NCI-H446 treated with DMSO at 0.1 percent for 48 hours (cell line): Measurements from ENCODE around the gene SECISBP2L.
"Not testable (repeated sequence)": the region's sequence is repeated elsewhere in the genome, so short reads cannot be mapped to it uniquely, and the experiment has no call there.

Experiments used
- DNase-seq: peaks from one replicate; lab custom pipeline; 2025; lab: John Stamatoyannopoulos, UW

SECISBP2L gene

DNA sequence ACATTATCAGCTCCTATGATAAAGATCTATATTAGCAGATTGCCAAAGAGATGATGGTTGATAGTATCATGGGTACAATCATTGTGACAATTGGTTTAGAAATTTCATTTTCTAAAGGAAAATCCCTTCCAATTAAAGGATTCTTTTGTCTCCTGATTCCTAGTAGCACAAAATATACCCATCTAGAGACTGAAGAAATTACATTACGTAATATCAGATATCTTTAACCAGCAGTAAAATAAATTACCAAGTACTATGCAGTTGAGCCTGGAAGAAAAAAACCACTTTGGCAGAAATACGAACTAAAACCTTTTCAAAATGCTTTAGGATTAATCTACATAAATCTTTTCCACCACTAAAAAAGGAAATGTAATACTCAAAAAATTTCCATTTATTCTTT is 46.9 kb downstream of the SECISBP2L start:
- DNase-seq: no peak

DNA sequence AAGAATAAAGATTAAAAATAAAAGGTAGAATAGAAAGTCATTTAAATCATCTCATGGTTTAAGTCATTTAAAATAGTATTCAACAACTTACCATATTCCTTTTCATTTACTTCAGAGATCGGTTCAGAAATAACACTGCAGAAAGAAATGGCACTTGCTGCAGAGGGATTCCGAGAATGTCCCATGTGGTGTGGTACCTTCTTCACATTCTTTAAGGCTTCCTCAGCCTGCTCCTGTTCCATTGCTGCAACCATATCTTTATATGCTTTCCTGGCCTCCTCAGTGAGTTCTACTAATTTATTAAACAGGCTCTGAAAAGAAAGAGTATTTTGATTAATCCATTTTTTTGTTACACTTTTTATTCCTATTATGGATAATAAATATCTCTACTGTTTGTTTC is 50.0 kb downstream of the SECISBP2L start:
- DNase-seq: no peak

DNA sequence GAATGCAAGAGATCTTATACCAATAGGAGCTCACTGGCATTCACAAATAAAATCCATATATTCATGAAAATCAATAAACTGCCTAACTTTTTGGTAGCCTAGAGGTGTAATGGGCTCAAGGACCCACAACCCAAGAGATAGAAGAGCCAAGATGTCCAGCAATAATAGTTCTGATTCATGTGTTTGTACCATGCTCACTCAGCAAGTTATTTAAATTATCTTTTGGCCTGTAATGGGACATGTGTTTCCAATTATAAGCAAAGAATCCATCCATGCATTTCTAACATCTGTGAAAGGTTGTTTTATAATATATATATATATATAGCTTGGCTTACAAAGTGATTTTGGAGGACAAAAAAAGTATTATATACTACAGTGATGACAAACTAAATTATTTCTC is 52.9 kb downstream of the SECISBP2L start:
- no peak for DNase-seq

DNA sequence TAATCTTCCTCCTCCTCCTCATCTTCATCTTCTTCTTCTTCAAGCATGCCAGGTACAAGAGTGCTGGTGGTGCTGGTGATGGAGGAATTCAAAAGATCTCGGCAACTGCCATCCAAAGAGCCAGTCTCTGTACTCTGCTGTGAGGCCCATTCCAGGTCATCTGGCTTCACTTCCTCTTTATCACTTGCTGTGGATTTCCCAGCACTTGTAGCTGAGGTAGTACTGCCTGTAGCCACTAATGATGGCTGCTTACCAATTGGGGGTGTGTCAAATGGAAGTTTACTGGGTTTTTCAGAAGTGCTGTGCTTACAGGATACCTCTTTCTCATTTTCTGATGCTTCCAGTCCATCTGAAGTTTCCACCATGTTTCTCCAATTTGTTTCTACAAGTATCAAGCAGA is 53.7 kb downstream of the SECISBP2L start:
- no peak for DNase-seq

DNA sequence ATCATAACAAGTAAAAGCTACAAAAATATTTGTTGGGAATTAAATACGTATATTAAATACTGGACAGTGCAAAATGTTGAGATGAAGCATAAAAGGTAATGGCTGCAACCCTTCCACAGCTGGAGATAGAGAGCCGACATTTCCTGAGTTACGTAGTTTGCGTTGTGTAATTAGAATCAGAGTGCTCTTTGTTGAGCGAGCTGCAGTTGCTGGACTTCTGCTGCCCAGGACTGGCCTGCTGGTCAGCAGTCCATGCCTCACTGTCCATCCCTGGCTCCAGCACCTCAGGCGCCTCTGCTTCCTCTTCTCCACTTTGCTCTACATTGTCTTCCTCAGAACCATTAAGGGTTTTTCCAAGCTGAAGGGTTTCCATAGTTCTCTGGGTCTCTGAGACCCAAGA is 54.1 kb downstream of the SECISBP2L start:
- DNase-seq: no peak

DNA sequence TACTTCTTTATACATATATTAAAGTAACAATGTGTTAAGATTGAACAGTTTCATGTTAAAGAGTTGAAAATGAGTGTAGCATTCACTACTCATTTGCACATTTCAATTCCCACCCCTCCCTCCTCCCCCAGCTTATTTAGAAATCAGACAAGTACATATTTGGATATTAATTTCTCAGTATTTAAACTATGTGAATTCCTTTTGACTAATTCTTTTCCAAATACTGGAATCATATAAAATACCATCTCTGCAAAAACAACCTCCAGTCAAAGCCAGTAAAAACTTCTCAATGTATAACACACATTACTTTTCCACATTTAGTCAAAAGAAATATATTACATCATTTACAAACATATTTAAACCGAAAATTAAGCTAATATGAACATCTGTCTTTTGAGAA is 57.1 kb downstream of the SECISBP2L start:
- DNase-seq: no peak

DNA sequence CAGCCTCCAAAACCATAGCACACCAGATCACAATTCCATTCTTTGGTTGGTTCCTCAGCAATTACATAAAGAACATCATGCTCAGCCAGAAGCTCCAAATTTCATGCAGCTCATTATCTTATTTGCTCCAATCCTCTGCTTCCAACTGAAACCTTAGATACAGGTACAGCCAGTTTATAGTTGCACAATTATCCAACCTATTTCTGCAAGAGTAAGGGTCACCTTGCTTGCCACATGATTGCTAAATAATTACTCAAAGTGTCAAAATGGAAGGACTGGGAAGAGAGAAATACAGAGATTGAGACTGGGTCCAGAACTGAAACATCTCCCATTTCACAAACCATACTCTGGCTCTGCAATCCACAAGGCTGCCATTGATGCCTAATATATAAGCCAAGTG is 59.1 kb downstream of the SECISBP2L start:
- DNase-seq: no peak

DNA sequence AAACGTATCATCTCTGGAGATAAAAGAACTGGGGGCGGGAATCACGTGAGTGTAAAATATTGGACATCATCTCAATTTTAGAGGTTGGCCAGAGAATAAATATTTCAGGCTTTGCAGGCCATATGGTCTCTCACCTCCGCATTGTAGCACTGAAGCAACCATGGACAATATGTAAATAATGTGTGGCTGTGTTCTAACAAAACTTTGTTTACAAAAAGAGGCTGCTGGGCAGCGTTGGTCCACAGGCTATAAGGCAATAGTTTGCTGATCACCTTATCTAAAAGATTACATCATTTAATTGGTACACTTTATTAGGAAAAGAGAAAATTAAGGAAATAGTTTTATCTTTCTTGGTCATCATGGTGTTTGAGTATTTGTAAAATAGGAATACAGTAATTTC is 60.0 kb downstream of the SECISBP2L start:
- DNase-seq: no peak

DNA sequence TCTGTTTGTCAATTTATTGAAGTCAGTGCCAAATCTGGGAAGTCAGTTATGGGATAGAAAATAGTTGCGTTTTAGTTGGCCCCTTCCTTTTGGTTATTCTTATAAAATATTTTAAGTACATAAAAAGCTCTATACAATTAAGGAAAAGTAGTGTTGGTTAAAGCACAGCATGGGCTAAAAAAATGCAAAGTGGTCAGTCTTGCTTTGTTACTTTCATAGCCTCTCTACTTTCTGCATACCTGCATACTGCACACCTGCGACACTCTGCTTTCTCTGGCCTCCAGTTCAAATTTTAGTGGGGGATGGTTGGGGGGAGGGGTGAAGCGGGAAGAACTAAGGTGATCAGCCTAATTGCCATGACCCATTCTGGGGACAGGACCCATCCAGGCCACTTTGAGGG is 60.7 kb downstream of the SECISBP2L start:
- no peak for DNase-seq

DNA sequence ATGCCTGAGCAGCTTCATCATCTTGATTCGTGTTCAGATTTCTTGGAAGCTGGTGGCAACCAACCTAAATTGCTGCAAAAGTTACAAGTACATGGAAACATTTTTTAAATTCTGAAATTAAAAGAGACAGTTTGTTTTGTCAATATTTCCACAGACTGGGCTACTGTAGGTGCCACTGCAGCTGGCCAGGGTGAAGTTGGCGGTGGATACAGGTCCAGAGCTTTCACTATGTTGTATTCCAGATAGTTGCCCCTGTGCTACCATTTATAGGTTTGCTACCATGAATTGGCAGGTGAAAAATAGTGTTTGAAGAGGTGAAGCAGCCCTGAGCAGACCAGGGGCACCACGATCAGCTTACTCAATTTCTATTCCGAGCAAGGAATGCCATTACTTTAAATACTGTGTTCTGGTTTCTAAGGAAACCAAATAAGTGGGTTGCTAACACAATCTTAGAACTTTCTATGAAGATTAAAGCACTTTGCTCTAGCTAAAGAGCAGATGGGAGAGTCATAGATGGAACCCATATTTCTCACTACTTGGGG is 61.4 kb downstream of the SECISBP2L start:
- no peak for DNase-seq

DNA sequence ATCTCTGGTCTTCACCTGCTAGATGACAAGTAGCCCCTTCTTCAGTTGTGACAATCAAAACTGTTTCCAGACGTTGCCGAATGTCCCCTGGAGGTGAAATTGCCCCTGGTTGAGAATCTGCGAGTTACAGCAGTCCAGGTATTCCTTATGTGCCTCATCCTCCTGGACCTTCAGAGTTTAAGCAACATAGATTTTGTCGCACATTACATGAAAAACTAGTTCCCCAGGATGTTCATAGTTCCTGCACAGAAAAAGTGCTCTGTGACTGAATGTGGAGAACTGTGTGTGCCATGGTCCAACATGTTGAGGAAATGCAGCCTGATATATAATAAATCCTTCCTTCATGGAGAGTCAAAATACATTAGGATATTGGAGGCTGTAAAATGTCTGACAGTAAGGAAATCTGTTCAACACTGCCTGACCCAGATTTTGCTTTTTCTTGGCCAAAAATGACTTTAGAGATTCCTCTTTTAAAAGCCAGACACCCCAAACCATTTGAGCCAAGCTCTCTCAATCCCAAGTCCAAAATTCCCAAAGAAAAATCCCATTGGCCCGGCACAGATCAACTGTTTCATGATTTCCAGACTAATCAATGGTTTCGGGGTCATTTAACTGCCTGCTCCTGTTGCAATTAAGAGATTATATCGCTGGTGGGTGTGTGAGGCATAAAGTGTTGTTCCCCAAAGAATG is 62.1 kb downstream of the SECISBP2L start:
- DNase-seq: no peak

DNA sequence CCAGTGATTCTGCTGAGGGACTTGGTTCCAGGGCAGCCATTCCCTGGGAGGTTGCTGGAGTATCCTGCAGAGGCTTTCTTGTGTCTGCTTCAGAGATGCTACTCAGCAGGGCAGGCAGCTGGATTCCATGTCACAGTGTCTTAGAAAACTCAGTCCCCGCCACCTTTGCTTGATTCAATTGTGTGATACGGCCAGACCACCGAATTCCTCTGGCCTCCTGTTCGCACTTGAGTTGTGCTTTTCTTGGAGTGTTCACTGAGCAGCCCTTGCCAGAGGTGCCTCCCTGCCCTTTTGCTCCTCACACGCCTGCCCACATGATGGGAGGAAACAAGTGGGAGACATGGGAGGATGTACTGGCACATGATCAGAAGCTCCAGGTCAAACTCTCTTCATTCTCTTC is 62.9 kb downstream of the SECISBP2L start:
- DNase-seq: no peak

DNA sequence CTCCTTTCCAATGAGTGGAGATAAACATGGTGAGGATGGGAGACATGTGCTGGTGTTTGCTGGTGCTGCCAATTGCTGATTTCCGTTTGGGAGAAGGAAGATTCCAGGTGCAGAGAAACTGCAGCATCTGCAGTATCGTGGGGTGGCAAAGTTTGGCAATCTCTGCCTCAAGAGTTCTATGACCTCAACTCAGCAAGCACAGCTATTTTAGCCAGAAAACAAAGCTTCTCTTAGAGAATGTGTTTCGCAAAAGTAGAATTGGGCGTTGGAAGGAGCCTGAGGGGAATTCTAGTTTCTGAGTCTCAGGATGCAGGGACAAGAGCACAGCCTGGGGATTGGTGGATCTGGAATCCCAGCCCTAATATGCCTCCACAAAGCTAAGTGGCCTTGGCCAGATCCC is 64.3 kb downstream of the SECISBP2L start:
- DNase-seq: peak; percentile 7

DNA sequence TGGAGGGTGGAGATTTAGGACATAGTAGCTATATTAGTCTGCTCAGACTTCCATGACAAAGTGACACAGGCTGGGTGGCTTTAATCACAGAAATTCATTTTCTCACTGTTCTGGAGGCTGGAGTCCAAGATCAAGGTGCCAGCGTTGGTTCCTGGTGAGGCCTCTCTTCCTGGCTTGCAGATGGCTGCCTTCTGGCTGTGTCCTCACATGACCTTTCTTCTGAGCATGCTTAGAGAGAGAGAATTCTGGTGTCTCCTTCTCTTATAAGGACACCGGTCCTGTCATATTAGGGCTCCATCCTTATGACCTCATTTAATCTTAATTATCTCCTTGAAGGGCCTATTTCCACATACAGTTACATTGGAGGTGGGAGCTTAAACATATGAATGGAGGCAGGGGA is 67.6 kb downstream of the SECISBP2L start:
- DNase-seq: no peak

DNA sequence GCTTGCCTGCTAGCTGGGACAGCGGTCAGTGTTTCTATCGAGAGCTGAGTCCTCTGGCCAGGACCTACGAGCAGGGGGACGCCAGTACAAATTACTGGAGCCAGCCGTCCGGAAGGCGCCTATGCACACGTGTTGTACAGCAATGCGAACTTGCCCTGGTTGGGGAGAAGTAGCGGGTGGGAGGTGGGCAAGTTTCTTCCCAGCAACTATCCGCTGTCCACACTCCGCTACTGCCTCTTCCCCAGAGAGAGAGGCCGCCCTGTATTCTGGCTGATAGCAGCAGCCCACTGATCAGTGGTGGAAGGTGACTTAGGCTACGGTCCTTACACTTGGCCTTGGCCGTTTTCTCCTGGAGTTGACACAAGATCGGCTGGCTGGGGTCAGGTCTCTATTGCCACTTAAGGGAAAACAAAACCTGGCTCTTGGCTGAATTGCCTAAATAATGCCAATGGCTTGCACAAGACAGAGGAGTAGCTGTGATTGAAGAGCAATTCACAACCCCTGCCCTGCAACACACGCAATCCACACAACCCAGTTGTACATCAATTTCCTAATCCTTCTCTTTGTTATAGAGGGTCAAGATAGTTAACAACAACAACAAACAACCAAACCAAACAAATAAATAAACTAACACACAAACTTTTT is 69.7 kb downstream of the SECISBP2L start:
- no peak for DNase-seq

DNA sequence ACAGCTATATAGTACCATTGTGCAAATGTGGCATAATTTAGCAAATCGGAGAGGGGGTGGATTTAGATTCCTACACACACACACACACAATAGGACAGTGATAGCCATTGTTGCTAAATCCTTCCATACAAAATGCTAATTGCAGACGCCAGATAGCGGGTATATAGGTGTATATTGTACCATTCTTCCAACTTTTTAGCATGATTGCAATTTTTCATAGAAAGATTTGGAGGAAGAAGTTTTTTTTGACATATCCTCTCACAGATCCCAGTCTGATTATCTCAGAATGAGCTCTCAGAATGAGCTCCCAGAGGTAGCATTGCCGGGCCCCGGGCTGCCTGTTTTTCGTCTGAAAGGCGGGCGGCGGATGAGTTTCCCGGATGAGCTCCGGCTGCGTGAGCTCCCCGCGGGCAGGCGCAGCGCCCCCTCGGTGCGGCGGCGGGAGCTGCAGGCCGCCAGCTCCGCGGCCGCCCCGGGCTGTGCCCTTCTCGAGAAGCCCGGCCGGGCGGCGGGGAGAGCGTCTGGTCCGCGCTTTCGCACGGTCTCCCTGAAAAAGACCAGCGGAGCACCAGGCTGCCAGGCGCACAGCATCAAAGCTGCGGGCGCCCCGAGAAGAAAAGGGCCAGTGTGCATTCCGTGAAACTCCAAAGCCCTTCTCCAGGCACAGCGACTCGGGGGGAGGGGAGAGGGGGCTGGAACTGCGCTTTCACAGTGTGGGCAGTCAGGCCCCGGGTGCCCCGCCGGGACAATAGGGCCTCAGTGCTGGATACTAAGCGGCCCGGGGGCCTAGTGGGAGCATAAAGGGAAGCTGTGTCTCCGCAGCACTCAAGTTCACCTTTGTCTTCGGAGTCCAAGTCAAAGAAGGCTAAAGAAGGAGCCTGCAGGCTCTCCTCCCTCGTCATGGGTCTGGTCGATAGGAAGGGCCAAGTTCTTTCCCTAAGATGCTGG is 70.5 kb downstream of the SECISBP2L start:
- peak; percentile 69 for DNase-seq

DNA sequence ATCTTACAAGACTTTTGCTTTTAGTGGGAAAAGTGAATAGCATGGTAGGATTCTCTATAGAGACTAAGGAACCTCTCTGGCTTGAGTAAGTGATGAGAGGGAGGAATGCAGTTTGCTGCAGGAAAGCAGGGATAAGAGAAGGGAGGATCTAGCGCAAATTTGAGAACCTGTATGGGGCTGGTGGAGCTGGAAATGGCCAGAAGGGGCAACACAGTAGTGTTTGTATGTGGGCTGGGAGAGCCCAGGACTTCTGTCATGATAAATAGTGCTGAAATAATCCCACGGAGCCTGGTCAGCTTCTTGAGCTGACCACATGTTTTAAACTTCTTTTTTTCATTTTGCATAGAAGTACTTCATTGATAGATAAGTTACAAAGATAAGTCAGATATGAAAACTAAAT is 71.4 kb downstream of the SECISBP2L start:
- no peak for DNase-seq

DNA sequence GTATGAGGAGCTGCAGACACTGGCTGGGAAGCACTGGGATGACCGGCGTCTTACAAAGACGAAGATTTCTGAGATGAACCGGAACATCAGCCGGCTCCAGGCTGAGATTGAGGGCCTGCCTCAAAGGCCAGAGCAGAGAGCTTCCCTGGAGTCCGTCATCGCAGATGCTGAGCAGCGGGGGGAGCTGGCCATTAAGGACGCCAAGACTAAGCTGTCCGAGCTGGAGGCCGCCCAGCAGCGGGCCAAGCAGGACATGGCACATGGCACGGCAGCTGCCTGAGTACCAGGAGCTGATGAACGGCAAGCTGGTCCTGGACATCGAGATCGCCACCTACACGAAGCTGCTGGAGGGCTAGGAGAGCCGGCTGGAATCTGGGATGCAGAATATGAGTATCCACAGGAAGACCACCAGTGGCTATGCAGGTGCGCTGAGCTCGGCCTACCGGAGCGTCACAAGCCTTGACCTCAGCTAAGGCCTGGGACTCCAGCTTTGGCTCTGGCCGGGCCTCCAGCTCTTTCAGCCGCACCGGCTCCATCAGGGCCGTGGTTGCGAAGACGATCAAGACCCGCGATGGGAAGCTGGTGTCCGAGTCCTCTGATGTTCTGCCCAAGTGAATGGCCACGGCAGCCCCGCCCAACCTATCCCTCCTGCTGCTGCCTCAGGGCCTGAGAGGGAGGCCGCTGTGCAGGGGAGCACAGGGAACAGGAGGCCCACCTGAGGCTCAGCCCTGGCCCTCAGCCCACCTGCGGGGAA is 73.3 kb downstream of the SECISBP2L start:
- no peak for DNase-seq

DNA sequence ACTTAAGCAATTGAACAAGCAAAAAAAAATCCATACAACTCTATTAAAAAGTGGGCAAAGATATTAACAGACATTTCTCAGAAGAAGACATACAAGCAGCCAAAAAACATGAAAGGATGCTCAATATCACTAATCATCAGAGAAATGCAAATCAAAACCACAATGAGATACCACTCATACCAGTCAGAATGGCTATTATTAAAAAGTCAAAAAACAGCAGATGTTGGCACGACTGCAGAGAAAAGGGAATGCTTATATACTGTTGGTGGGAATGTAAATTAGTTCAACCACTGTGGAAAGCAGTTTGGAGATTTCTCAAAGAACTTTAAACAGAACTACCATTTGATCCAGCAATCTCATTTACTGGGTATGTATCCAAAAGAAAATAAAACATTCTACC is 75.3 kb downstream of the SECISBP2L start:
- not testable (repeated sequence) for DNase-seq

DNA sequence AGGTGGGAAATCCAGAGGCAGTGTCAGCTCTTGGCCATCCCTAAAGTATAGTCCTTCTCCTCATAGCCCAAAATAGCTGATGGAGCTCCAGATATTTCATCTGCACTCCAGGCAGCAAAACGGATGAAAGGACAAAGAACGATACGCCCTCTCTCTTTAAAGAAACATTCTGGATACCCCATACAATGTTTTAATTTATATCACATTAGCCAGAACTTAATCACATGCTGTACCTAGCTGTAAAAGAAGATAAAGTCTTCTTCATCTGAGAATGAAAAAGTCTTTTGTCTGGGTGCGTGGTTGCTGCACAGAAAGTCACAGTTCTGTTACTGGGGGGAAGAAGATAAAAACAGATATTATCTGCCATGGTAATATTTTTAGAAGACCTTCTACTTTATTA is 78.2 kb downstream of the SECISBP2L start:
- DNase-seq: no peak

DNA sequence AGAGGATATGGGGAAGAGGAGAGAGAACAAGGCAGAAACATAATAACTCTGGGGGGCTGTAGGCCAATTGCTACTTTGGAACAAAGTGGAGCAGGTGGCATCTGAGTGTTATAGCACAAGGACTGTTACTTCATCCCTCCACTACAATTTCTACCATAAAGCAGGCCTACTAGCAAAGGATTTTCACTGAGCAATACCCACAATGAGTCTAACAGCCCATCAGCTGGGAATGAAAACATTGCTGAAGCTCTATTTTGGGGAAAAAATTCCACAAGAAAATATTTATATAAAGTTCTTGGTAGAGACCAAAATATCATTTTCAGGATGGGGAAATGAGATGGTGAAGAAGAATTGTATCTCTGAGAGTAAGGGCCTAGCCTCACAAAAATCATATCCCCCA is 78.9 kb downstream of the SECISBP2L start:
- DNase-seq: no peak
